ENCODE results near the gene HMGCS2.
"Not testable (repeated sequence)": the region's sequence is repeated elsewhere in the genome, so short reads cannot be mapped to it uniquely, and the experiment has no call there.

The HMGCS2 gene

DNA sequence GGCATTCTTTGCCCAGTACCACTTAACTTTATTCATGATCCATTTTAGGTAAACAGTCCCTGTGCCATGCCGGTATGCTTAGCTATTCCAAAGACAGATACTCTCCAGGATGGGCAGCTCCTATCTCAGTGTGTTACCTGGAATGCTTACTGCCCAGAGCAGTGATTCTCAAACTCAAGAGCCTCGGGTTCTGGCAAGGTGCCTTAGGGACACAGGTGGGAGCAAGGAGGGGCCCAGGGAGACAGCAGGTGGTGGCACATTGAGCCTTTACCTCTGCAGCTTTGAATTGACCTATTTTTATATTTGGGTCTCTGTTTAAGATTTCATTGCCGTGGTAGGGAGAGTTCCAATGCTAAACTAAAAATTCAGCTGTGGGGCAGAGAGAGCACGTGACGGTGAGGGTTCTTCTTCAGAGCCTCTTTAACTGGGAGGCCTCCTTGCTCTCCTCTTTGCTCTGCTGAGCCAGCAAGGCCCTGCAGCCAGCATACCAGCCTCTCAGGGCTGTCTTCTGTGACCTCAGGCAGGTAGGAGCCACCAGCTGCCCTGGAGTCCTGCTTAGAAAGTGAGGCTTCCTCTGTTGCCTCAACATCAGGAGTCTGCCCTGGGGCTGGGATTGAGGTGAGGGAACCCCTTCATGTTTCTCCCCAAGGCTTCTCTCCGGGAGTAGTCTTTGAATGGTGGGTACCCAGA lies 36.8 kb downstream of the HMGCS2 start:
- no peak for DNase-seq (ENCODE audit: low read depth)

DNA sequence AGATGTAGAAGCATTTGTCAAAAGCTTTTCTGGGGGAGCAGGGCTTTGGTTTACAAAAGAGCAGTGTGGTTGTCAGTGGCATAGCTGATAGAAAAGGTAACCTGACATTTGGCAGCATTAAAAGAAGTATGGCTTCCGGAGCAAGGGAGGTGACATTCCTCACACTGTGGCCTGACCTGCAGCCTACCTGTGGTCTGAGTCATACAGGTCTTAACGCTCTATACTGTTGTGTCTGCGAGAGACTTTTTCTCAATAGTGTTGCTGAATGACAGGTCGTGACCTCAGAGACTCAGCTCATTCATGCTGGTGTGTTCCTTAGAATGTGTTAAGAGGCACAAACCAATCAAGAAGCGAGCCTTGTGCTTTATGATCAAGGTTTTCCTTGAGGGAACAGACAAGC lies 37.6 kb downstream of the HMGCS2 start:
- no peak for DNase-seq (ENCODE audit: low read depth)

DNA sequence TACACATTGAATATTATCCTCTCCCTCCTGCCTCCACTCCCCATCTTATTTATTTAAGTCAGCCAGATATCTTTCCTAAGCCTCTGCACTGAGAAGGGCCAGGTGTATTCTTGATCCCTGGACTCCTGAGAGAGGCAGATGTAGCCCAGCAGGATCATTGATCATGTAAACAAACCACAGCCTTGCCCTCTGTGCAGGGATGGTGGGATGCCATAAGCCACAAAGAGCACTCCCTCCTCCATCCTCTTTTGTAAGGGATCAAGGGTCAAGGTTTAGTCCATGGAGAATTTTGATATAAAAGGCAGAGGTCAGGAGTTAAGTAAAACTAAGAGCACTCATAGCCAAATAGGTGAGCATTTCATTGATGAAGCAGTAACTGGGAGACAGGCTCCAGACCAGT lies 39.7 kb downstream of the HMGCS2 start:
- no peak for DNase-seq (ENCODE audit: low read depth)

DNA sequence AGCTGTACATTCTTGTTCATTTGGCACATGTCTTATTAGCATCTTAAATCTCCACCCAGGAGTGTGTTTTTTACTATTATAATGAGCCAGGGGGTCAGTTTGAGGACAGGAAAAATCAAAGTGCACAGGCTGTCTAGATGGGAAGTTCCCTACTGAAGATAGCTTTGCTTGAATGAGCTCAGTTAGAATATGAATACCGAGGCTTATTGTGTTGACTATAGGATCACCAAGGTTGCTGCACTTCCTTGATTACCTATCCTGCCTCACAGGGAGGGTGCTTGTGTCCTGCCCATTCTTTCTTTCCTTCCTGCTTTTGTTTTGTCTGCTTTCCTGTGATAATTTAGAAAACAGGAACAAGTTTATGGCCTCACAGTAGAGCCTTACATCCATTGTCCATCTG lies 40.7 kb downstream of the HMGCS2 start:
- no peak for DNase-seq (ENCODE audit: low read depth)

DNA sequence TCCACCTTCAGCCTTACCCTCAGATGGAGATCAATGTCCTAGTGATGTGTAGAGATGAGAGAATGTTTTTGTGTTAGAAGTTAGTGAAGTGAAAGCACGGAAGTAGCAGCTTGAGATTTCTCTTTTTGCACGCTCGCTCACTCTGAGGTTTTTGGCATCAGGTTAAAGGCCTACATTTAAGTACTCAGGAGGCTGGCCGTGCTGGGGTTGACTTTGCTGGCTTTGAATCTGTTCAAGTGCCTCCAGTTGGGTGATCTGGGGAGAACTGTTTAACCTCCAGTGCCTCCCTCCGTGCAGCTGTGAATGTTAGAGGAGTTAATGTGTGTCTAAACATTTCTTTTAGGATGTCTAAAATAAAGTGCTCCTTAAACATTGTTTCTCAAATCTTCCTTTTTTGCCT lies 43.1 kb downstream of the HMGCS2 start:
- no peak for DNase-seq (ENCODE audit: low read depth)

DNA sequence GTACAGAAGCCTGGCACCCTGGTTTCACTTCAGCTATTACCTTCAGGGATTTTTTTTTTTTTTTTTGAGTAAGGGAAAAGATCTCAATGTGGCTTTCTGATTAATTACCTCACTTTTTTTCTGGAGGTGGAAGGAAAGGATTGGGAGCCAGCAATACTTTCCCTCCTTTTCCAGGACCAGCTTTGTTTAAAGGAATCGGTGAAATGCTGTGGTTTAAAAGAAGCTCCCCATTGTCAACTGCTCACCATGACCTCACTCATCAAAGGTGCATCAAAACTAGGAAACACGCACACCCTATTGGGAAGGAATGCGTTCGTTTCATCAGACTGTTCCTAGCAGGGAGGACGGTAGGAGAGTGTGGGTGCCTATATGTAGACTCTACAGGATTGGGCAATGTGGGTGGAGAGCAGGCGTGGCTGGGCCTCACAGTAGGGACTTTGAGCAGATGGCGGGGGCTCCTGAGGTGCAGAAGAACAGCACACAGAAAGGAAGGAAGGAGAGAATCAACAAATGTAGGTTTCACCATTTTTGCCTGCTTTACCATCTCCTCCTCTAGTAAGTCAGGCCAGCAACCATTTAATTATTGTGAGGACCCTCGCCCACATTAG lies 44.0 kb downstream of the HMGCS2 start:
- DNase-seq (ENCODE audit: low read depth), result no peak

DNA sequence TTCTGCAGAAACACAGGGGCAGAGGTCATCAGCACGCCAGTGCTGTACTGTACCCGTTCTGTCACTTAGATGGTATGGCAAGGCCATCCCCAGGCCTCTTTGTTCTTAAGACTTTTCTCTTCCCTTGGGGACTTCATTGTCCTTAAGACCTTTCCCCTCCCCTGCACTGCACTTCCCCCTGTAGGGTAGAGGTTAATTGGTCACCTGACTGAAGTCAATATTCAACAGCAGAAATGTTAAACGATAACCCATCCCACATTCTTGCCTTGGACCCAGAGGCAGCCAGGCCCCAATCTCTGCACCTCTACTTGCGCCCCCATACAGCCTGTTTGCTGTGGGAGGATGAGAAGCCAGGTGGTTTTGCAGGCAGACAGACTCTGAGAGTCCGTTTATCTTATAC lies 46.8 kb downstream of the HMGCS2 start:
- DNase-seq (ENCODE audit: low read depth), result no peak

DNA sequence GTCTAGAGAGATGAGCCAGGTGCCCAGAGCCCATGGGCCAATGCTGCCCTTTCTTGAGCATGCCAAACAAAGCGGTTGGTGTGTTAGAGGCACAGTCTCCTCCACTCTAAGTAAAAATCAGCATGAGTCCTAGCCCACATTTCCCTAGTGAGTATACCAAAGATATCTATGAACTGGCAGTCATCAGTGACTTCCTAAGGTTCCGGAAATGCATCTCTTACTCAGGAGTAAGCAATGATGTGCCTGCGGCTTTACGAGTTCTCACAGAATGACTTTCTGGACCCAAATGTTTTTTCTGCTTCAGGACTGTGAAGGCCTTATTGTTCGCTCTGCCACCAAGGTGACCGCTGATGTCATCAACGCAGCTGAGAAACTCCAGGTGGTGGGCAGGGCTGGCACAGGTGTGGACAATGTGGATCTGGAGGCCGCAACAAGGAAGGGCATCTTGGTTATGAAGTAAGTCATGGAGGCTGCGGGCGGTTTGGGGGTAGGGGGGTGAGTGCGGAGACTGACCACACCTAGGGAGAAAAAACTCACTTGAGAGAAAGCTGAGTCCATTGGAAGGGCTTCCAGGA lies 47.8 kb downstream of the HMGCS2 start:
- DNase-seq (ENCODE audit: low read depth), result no peak

DNA sequence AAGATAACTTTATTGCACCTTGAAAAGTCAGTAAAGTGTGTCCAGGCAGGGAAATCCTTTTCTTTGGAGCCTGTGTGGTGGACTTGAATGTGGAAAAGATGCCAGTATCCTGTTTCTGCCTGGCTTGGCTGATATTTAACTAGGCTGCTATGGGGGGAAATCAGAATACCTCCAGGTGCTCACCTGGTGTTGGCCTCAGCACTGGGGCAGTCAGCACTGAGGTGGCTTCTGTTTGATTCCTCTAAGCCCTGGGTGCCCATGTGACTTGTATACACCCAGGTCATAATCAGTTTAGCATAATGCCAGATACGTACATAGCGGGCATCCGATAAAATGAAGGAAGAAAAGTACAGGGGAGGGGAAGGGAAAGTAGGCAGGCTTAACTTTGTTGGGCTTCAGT lies 49.7 kb downstream of the HMGCS2 start:
- no peak for DNase-seq (ENCODE audit: low read depth)

DNA sequence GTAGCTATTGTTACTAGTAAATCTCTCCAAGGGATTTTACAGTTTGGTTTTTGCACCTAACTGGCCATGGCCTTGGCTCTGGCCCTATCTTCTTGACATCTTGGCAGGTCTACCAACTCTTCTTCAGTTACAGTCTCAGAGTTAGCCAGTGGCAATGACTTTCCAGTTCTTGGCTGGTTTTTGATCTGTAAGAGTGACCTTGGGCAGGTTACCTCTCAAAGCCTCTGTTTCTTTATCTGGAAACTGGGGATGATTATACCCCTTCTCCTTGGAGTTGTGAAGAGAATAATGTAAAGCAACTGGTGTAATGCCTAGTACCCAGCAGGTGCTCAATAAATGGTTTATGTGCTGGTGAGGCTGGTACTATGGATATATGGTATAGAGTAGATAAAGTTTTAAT lies 50.3 kb downstream of the HMGCS2 start:
- DNase-seq (ENCODE audit: low read depth), result no peak

DNA sequence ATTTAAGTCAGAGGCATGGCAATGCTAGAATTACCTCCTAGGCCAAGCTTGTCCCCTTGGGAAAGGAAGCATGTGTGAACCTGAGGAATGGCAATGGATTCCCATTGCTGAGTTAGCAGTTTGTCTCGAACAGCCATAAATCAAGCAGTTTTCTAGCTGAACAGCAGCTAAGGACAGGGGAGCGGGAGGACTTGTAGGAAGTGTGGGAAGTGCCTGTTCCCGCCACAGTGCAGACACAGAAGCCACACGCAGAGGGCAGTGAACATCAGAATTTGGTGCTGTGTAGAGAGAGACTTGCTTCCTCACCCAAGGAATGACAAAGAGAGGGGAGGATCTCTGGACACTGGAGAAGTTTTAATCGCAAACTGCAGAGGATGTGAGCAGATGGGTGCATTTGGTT lies 53.2 kb downstream of the HMGCS2 start:
- no peak for DNase-seq (ENCODE audit: low read depth)

DNA sequence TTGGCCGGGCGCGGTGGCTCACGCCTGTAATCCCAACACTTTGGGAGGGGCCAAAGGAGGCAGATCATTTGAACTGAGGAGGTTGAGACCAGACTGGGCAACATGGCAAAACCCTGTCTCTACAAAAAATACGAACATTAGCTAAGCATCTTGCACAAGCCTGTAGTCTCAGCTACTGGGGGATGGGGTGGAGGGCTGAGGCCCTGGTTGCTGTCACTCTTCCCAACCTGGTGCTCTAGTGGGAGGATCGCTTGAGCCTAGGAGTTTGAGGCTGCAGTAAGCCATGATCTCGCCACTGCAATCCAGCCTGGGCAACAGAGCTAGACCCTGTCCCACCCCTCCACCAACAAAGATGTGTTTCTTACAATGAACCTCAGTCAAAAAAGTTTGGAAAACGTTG lies 54.1 kb downstream of the HMGCS2 start:
- no peak for DNase-seq (ENCODE audit: low read depth)

DNA sequence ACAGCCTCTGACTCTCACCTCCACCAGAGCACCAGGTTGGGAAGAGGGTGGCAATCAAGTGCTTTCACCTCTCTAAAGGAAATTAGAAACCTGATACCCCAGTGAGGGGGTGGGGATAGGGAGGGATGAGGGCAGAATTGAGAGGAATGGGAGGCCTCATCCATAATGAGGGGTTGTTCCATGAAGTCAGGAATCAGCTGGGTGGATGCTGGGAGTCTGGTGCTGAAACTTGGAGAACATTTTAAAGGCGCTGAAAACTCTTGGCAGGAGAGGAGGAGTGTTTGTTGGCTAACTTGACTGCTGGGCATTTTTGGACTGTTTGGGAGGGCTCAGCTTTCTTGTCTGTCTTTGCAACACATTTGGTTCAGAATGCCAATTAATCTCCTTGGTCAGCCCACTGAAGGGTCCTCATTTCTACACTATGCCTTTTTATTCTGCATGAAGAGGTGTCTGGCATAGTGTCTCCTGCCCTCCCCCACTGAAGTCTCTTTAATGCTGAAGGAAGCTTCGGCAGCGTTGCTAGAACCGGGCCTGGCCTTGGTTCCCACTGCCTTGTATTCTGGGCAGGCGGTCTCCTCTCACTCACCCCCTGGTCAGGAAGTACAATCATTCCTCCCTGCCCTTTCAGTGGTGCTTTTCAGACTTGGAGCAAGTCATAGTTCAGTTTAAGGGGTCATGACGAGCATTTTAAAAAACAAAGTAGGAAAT lies 54.8 kb downstream of the HMGCS2 start:
- DNase-seq (ENCODE audit: low read depth), result no peak

DNA sequence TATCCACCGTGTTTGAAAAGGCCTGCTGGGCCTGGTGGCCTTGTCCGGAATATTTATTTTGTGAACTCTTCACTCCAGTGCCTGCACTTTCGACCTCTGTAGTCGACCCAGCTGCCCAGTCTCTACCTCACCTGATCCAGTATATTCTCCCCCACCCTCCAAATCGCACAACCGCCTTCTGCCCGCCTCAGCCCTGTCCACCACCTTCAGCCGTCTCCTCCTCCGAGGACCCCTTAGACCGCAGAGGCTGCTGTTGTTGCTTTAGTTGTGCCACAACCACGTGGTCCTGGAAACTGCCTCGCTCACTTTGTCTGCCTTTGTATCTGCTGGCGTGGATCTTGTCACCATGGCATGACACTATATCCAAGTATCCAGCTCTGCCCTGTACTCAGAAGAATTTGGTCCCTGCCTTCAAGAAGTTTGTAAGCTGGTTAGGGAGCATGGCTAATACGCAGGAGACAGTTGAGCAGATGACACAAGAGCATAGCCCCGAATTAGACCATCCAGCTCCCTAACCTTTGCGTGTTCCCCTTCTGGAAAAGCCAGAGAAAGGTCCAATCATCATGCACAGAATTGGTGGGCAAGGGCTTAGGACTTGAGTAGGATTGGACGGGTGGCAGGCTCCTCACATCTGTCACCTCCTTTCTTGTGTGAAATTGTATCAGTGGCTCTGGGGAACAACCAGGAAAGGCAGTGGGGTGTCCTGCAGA lies 55.5 kb downstream of the HMGCS2 start:
- DNase-seq (ENCODE audit: low read depth), result no peak

DNA sequence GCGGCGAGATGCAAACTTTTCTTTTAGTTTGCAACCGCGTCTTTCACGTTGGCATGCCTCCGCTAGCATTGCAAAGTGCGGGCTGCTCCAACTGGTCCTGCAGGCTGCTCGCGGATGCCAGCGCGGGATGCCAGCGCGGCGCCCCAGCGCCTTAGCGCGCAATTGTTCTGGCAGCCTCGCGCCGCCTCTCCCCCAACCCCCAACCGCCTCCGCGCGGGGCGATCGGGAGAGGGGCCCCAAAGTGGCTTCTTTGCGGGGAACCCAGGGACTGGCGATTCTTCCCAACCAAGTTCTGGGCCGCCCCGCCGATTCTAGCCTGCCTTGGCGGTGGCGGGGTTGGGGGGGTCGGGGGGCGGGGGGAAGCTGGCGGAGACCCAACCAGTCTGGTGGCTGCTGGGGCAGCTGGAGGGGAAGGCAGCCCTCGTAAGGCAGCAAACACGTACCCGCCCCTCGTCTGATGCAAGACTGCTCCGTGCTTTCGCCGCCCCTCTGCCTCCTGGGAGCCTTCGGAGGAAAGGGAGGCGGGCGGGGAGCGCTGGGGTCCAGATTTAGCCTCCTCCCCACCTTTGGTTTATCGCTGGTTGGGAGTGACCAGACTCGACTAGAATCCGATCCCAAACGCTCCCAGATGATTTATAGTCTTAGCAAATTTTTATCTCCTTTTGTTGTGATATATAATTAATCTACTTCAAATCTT lies 56.2 kb downstream of the HMGCS2 start:
- peak; percentile 55 for DNase-seq (ENCODE audit: low read depth)

DNA sequence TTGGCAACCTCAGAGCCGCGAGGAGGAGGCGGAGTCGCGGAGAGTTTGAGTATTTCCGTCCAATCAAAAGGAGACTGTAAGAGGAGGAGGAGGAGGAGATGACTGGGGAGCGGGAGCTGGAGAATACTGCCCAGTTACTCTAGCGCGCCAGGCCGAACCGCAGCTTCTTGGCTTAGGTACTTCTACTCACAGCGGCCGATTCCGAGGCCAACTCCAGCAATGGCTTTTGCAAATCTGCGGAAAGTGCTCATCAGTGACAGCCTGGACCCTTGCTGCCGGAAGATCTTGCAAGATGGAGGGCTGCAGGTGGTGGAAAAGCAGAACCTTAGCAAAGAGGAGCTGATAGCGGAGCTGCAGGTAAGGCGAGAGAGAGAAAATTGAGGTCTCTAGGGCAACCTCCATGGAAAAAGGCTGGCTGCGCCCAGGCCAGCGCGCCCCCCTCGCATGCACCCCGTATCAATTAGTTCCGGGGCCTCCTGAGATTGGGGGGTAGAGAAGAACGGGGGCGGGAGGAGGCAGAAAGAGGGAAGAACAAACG lies 56.8 kb downstream of the HMGCS2 start, which contains the start of gene PHGDH:
TSS of gene PHGDH (plus strand) at position 131 of the 538 bp plus-strand sequence. CDS start at position 220, 89 bp downstream.
- DNase-seq (ENCODE audit: low read depth), result peak; percentile 58

DNA sequence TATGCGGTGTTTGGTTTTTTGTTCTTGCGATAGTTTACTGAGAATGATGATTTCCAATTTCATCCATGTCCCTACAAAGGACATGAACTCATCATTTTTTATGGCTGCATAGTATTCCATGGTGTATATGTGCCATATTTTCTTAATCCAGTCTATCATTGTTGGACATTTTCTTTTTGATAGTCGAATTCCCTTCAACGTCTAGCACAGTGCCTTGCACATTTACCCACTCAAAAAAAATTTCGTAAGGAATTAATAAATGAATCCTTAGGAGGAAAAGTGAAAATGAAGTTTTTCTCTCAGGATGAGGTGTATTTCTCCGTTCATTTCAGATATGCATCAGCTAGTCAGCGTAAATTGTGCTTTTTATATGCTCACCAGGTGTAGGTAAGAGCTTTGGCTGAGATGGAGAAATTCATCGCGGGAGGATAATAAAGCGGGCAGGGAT lies 57.3 kb downstream of the HMGCS2 start:
- not testable (repeated sequence) for DNase-seq (ENCODE audit: low read depth)

DNA sequence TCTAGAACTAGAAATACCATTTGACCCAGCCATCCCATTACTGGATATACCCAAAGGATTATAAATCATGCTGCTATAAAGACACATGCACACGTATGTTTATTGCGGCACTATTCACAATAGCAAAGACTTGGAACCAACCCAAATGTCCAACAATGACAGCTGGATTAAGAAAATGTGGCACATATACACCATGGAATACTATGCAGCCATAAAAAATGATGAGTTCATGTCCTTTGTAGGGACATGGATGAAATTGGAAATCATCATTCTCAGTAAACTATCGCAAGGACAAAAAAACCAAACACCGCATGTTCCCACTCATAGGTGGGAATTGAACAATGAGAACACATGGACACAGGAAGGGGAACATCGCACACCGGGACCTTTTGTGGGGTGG lies 62.1 kb downstream of the HMGCS2 start:
- DNase-seq (ENCODE audit: low read depth), result not testable (repeated sequence)

DNA sequence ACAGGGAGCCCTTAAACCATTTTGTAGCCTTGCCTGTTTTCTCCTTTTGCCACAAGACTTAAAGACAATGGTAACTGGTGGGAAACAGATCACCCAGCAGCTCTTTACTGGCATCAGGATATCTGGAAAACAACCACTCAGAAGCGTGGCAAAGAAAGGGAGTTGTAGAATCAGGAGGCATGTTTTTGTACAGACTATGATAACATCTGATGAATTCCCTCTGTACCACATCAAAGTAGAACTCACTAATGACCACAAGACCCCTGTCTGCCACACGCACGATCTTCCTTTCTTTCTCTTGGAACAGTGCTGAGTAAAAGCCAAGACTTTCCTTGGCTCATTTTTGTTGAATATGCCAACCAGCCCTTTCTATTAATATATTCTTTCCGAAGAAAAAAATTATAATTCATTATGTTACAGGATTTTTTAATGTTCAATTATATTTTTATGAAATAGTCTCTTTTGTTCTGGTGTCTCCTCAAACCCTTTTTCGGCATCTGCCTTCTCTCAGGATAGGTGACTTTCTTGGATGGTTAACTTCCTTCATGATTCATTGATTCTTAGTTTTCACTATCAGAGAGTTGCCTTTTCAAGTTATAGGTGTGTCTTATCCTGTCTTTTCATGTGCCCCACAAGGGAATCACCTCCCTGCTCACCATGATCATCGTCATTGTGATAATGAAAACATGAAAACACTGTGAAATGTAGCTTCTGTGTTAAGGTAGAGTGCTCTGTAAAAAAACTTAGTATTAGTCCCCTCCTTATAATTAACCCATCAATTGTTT lies 64.8 kb downstream of the HMGCS2 start:
- DNase-seq (ENCODE audit: low read depth), result no peak

DNA sequence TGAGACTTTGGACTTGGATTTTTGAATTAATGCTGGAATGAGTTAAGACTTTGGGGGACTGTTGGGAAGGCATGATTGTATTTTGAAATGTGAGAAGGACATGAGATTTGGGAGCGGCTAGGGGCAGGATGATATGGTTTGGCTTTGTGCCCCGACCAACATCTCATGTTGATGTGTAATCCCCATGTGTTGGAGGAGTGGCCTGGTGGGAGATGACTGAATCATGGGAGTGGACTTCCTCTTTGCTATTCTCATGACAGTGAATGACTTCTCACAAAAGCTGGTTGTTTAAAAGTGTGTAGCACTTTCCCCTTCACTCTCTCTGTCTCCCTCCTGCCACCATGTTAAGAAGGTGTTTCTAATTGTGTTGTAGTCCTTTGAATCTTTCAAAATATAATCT lies 66.3 kb downstream of the HMGCS2 start:
- no peak for DNase-seq (ENCODE audit: low read depth)

DNA sequence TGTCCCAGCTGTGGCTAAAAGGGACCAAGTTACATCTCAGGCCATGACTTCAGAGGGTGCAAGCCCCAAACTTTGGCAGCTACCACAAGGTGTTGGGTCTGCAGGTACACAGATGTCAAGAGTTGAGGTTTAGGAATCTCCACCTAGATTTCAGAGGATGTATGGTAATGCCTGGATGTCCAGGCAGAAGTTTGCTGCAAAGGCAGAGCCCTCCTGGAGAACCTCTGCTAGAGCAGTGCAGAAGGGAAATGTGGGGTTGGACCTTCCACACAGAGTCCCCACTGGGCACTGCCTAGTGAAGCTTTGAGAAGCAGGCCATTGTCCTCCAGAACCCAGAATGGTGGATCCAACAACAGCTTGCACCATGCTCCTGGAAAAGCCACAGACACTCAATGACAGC lies 67.0 kb downstream of the HMGCS2 start:
- no peak for DNase-seq (ENCODE audit: low read depth)

All from CMK (cell line).